RWPE1 (cell line): Measurements from ENCODE around the gene URI1.

Source experiments
- CTCF ChIA-PET: fragments of 350-600 bp; sonication (Branson Sonifier 250); formaldehyde crosslinking; extraction: SDS; loops from one replicate; lab custom pipeline; 2021; lab: Yijun Ruan, JAX
- POLR2A ChIA-PET: fragments of 400-600 bp; formaldehyde crosslinking; extraction: SDS; loops from one replicate; lab custom pipeline; 2020; ENCODE audit warnings: antibody characterized with exemption; ENCODE audit not compliant: low non-redundant PET; lab: Yijun Ruan, JAX
- DNase-seq: peaks from one replicate; pipeline ENCODE4 v3.0.0; 2012; ENCODE audit warnings: low spot score
- H3K27ac ChIP-seq: fragments of 450-650 bp; 2 replicates; pipeline ENCODE4 v1.5.1; 2017
- TF ChIP-seq, protein P1 (sequence below): fragments of 450-650 bp; conservative IDR thresholded peaks from 2 replicates; pipeline ENCODE4 v1.5.1; 2017; ENCODE audit warnings: low read depth, mild to moderate bottlenecking

The URI1 gene

DNA sequence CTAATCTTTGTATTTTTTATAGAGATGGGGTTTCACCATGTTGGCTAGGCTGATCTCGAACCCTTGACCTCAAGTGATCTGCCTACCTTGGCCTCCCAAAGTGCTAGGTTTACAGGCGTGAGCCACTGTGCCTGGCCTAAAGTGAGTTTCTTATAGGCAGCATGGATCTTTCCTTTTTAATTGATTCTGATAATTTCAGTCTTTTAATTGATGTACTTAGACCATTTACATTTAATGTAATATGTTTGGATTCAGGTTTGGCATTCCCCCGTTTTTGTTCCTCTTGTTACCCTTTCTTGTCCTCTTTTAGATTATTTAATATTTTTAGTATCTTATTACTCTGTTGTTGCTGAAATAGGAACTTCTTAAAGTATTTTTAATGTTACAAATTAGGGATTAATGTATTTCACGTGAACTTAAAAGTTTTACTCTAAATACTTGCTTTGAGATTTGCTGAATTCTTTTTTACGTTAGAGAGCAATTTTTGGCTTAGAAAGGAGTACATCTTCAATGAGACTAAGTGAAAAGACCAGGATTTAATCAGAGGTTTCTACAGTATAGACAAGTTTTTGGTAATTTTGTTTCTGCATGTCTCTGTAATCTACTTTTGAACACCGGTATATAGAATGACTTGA, 50.3 kb downstream of the URI1 start:
- DNase-seq: no peak
- H3K27ac ChIP-seq: no peak overlapping the region
- POLR2A ChIA-PET: no interaction called here
- CTCF ChIA-PET: no interaction called here
- TF ChIP-seq, protein P1, sequence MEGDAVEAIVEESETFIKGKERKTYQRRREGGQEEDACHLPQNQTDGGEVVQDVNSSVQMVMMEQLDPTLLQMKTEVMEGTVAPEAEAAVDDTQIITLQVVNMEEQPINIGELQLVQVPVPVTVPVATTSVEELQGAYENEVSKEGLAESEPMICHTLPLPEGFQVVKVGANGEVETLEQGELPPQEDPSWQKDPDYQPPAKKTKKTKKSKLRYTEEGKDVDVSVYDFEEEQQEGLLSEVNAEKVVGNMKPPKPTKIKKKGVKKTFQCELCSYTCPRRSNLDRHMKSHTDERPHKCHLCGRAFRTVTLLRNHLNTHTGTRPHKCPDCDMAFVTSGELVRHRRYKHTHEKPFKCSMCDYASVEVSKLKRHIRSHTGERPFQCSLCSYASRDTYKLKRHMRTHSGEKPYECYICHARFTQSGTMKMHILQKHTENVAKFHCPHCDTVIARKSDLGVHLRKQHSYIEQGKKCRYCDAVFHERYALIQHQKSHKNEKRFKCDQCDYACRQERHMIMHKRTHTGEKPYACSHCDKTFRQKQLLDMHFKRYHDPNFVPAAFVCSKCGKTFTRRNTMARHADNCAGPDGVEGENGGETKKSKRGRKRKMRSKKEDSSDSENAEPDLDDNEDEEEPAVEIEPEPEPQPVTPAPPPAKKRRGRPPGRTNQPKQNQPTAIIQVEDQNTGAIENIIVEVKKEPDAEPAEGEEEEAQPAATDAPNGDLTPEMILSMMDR: no peak

DNA sequence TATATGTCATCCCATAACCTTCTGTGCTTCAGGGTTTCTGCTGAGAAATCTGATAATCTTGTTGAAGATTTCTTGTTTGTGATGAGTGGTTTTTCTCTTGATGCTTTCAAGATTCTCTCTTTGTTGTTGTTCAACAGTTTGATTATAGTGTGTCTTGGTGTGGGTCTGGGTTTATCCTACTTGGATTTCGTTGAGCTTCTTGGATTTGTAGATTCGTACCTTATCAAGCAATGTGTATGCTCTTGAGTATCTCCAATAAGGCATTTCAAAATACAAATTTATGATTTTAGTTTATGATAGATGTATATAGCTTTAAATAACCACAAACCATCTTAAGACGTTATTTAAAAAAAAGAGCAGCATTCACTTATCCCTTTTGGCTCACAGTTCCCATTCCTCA, 57.5 kb downstream of the URI1 start:
- H3K27ac ChIP-seq: no peak overlapping the region
- TF ChIP-seq, protein P1: no peak
- no peak for DNase-seq
- ChIA-PET POLR2A (no interaction called here), CTCF (interaction anchor here (1.0 kb wide), 1 partner anchor 11 kb away, joined by 4 read pairs; no protein-coding TSS in a partner anchor)

DNA sequence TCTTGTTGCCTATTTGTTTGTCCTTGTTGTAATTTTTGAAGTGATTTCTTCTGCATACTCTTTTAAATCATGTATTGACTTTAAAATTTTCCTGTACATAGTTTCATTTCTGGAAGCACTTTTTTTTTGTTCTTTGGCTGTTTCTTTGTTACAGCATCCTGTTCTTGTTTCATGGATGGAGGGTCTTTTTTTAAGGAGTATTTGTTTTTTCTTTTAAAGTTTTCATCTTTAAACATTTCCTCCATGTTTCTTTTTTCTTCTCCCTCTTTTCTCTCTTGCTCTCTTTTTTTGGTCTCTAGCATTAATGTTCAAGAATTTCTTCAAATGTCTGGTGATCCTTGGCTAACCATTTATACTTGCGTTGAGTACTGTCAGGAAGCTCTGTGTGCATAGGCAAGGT, 58.8 kb downstream of the URI1 start:
- POLR2A ChIA-PET: no interaction called here
- CTCF ChIA-PET: no interaction called here
- DNase-seq: no peak
- TF ChIP-seq, protein P1: no peak
- no peak overlapping the region for H3K27ac ChIP-seq

DNA sequence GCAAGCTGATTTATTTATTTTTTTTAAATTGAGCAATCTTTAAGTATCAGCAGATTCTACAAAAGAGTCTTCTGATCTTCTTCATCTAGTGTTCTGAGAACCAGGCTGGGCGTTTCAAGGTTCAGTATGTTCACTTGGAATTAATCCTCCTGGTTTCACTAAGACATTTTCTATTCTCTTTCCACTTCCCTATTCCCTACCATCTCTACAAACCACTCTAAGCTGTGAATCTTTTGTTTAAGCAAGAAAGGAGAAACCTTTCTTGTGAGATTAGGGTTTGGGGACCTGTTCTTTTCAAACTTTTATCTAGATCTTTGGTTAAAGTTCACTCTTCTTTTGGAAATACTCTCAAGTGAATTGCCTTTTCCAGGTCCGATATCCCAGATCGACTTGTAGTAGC, 59.3 kb downstream of the URI1 start:
- ChIA-PET CTCF (no interaction called here), POLR2A (no interaction called here)
- no peak for DNase-seq
- no peak overlapping the region for H3K27ac ChIP-seq
- TF ChIP-seq, protein P1: no peak

DNA sequence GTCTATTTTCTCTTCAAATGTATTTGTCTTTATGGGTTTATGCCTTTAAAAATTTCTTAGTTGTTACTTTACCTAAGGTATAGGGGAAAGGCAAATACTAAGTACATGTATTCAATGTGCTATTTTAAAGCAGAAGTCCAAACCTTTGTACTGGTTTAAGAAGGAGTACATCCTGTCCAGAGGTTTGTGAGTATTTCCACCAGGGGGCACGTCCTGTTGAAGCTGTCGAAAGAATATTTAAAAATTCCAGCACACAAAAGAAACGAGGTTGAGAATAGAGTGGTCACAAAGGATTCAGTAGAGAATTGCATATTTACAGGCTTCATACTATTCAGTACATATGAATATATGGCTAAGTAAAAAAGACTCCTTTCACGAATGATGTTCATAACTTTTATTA, 59.8 kb downstream of the URI1 start:
- no peak overlapping the region for H3K27ac ChIP-seq
- no peak for DNase-seq
- TF ChIP-seq, protein P1: no peak
- ChIA-PET POLR2A (no interaction called here), CTCF (no interaction called here)

DNA sequence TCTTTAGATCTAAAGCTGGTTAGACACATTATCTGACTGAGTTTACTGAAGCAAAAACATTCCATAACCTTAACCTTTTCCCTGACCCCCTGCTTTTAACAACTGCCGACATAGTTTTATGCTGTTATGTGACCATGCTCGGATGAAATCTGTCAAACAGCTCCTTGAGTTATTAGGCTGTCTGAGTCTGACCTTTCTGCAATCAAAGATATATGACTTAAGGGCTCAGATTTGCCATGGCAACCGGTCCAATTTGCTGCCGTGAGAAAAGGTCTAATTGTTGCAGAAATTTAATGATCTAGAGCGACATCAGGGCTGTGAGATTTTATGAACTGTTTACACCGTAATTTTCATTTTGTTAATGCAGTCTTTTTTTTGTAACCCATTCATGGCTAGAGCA, 61.8 kb downstream of the URI1 start:
- ChIA-PET CTCF (interaction anchor here (0.7 kb wide), 1 partner anchor 199 kb away, joined by 3 read pairs; no protein-coding TSS in a partner anchor), POLR2A (no interaction called here)
- TF ChIP-seq, protein P1: no peak
- H3K27ac ChIP-seq: no peak overlapping the region
- DNase-seq: no peak

DNA sequence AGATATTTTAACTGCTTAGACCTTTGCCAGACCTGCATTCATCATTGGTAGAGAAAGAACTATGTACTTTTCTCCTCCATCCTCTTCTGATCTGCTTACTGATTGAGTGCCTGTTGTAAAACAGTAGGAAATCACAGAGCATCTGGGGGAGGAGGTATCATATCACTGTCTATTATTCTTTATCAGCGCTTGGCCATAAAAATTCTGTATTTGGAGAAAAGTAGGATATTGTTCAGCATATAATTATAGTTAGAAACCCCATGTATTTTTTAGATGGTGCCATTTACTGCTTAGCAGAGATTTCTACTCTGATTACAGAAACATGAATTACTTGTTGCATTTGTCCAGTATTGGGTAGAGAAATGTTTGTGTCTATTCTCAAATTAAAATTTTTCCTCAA, 62.4 kb downstream of the URI1 start:
- TF ChIP-seq, protein P1: no peak
- ChIA-PET CTCF (no interaction called here), POLR2A (no interaction called here)
- H3K27ac ChIP-seq: no peak overlapping the region
- DNase-seq: no peak
